GM12878 (cell line): ENCODE data around the gene HDDC3. TPM values are rescaled to one million over a fixed set of nuclear protein-coding genes. Genes with fewer than 3 reads are reported as not detected.

Source experiments
- CHD2 ChIP-seq: IDR thresholded peaks from 2 replicates; pipeline ENCODE4 v1.6.1; 2011; ENCODE audit warnings: low read depth, low read length, improper control_type of control experiment, borderline replicate concordance
- EGR1 ChIP-seq, 2 experiments: IDR thresholded peaks; 1 replicate in 1 of 2; 2 replicates in 1 of 2; pipeline ENCODE4 v1.6.1; 2011 to 2012; ENCODE audit warnings: low read depth in 2 of 2, low read length in 2 of 2, borderline replicate concordance in 1 of 2, mild to moderate bottlenecking in 1 of 2, moderate library complexity in 1 of 2
- ESRRA ChIP-seq: IDR thresholded peaks from 2 replicates; pipeline ENCODE4 v1.6.1; 2012; ENCODE audit warnings: mild to moderate bottlenecking, low read length, improper control_type of control experiment
- ETV6 ChIP-seq, 2 experiments: fragments of 450-650 bp in 1 of 2; IDR thresholded peaks in 1 of 2; conservative IDR thresholded peaks in 1 of 2; 2 replicates each; pipeline ENCODE4 v1.6.1; 2014; ENCODE audit warnings: antibody characterized with exemption in 1 of 2, borderline replicate concordance in 1 of 2, low read depth in 1 of 2, mild to moderate bottlenecking in 1 of 2, moderate library complexity in 1 of 2
- FOXM1 ChIP-seq: IDR thresholded peaks from 2 replicates; pipeline ENCODE4 v1.6.1; 2012; ENCODE audit warnings: low read depth, mild to moderate bottlenecking, inconsistent platforms, low read length, moderate library complexity
- NBN ChIP-seq: fragments of 450-650 bp; IDR thresholded peaks from 2 replicates; pipeline ENCODE4 v1.6.1; 2016
- NFXL1 ChIP-seq: fragments of 450-650 bp; IDR thresholded peaks from 2 replicates; pipeline ENCODE4 v1.6.1; 2017; ENCODE audit warnings: antibody characterized with exemption, mild to moderate bottlenecking, borderline replicate concordance
- RAD51 ChIP-seq: fragments of 450-650 bp; IDR thresholded peaks from 2 replicates; pipeline ENCODE4 v1.6.1; 2016; ENCODE audit warnings: moderate library complexity, mild to moderate bottlenecking, inconsistent platforms
- RB1 ChIP-seq: fragments of 450-650 bp; formaldehyde crosslinking; IDR thresholded peaks from 2 replicates; pipeline ENCODE4 v1.6.1; 2017; ENCODE audit warnings: mild to moderate bottlenecking, borderline replicate concordance
- RCOR1 ChIP-seq: conservative IDR thresholded peaks from 2 replicates; pipeline ENCODE4 v1.6.1; 2012; ENCODE audit warnings: low read depth, low read length, improper control_type of control experiment
- RFX5 ChIP-seq: IDR thresholded peaks from 2 replicates; pipeline ENCODE4 v1.6.1; 2011; ENCODE audit warnings: low read depth, low read length, improper control_type of control experiment
- SUPT20H ChIP-seq: IDR thresholded peaks from 2 replicates; pipeline ENCODE4 v1.6.1; 2011; ENCODE audit warnings: low read depth, mild to moderate bottlenecking, low read length, moderate library complexity, borderline replicate concordance; ENCODE audit not compliant: control insufficient read depth
- TARDBP ChIP-seq: IDR thresholded peaks from 2 replicates; pipeline ENCODE4 v1.6.1; 2016; ENCODE audit warnings: borderline replicate concordance
- TCF7 ChIP-seq: IDR thresholded peaks from 2 replicates; pipeline ENCODE4 v1.6.1; 2014; ENCODE audit warnings: antibody characterized with exemption, borderline replicate concordance
- ZBTB11 ChIP-seq: fragments of 450-650 bp; formaldehyde crosslinking; IDR thresholded peaks from 2 replicates; pipeline ENCODE4 v1.5.0; 2022; ENCODE audit warnings: mild to moderate bottlenecking, missing genetic modification characterization
- polyA plus RNA-seq, 11 experiments: library from polyadenylated mRNA; depleted of rRNA in 4 of 11; unstranded in 6 of 11; stranded (reverse) in 5 of 11; fragments of >200 nt; fragmentation: Nextera tagmentation in 4 of 11; fragmentation: Illumina TruSeq in 1 of 11; extraction: Ambion mirVana in 4 of 11; extraction: Trizol in 1 of 11; gene quantifications; 1 replicate in 1 of 11; 2 replicates in 10 of 11; pipeline versions ENCODE4 v1.2.1 to v1.2.3, GENCODE V29; 2011 to 2016; ENCODE audit warnings: inconsistent platforms in 2 of 11, missing spikeins in 2 of 11, low read depth in 1 of 11
- total RNA-seq, 4 experiments: library from RNA; depleted of rRNA in 3 of 4; stranded (reverse); fragments of >200 nt in 3 of 4; fragmentation: Illumina TruSeq in 1 of 4; extraction: Trizol in 1 of 4; gene quantifications; 2 replicates each; pipeline versions ENCODE4 v1.2.1 to v1.2.3, GENCODE V29; 2013 to 2021
- TF ChIP-seq, protein P1 (sequence below): fragments of 450-650 bp; IDR thresholded peaks from 2 replicates; pipeline ENCODE4 v1.6.1; 2017; ENCODE audit warnings: mild to moderate bottlenecking
- TF ChIP-seq, protein P2 (sequence below): IDR thresholded peaks from 2 replicates; pipeline ENCODE4 v1.6.1; 2012; ENCODE audit warnings: low read depth, low read length, improper control_type of control experiment
- TF ChIP-seq, protein P3 (sequence below): fragments of 450-650 bp; IDR thresholded peaks from 2 replicates; pipeline ENCODE4 v1.6.1; 2017; ENCODE audit warnings: mild to moderate bottlenecking, moderate library complexity

Gene HDDC3
- total and polyA plus RNA-seq, 10 of the 15 experiments (the other 5 are each of a cell fraction or from before 2014, with no cell fraction given): 5.6 to 39.5 (median 23.0) TPM

- TF ChIP-seq ZBTB11 (CRISPR knock-in tag): no peak
- TF ChIP-seq TCF7: no peak
- TF ChIP-seq FOXM1: peak; percentile 94
- TF ChIP-seq ESRRA: peak; percentile 57; the same call in 1 of the 2 replicates
- peak; percentile 96 for TF ChIP-seq RAD51
- TF ChIP-seq EGR1 (IDR thresholded peaks at IDR 0.05; ENCODE audit: borderline replicate concordance in 1 of 2, low read depth in 2 of 2, low read length in 2 of 2): peak in 1 of 2 experiments; percentile 2; a peak in 1 of 3 replicates
- TF ChIP-seq, protein P1, sequence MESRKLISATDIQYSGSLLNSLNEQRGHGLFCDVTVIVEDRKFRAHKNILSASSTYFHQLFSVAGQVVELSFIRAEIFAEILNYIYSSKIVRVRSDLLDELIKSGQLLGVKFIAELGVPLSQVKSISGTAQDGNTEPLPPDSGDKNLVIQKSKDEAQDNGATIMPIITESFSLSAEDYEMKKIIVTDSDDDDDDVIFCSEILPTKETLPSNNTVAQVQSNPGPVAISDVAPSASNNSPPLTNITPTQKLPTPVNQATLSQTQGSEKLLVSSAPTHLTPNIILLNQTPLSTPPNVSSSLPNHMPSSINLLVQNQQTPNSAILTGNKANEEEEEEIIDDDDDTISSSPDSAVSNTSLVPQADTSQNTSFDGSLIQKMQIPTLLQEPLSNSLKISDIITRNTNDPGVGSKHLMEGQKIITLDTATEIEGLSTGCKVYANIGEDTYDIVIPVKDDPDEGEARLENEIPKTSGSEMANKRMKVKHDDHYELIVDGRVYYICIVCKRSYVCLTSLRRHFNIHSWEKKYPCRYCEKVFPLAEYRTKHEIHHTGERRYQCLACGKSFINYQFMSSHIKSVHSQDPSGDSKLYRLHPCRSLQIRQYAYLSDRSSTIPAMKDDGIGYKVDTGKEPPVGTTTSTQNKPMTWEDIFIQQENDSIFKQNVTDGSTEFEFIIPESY: no peak
- TF ChIP-seq ETV6 (conservative IDR thresholded peaks at IDR 0.05 in 1 of 2, IDR thresholded peaks at IDR 0.05 in 1 of 2; ENCODE audit: borderline replicate concordance in 1 of 2, low read depth in 1 of 2): no peak
- TF ChIP-seq NFXL1: no peak
- TF ChIP-seq RB1: peak; percentile 94
- TF ChIP-seq SUPT20H: no peak
- TF ChIP-seq, protein P2, sequence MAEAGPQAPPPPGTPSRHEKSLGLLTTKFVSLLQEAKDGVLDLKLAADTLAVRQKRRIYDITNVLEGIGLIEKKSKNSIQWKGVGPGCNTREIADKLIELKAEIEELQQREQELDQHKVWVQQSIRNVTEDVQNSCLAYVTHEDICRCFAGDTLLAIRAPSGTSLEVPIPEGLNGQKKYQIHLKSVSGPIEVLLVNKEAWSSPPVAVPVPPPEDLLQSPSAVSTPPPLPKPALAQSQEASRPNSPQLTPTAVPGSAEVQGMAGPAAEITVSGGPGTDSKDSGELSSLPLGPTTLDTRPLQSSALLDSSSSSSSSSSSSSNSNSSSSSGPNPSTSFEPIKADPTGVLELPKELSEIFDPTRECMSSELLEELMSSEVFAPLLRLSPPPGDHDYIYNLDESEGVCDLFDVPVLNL: peak; percentile 99
- 0 out of 2 replicates have a peak, but pooled peaks have one; percentile 78 for TF ChIP-seq RCOR1
- peak; percentile 86 for TF ChIP-seq NBN
- peak; percentile 19; the same call in 1 of the 2 replicates for TF ChIP-seq CHD2
- TF ChIP-seq RFX5: no peak
- TF ChIP-seq TARDBP: no peak
- TF ChIP-seq, protein P3, sequence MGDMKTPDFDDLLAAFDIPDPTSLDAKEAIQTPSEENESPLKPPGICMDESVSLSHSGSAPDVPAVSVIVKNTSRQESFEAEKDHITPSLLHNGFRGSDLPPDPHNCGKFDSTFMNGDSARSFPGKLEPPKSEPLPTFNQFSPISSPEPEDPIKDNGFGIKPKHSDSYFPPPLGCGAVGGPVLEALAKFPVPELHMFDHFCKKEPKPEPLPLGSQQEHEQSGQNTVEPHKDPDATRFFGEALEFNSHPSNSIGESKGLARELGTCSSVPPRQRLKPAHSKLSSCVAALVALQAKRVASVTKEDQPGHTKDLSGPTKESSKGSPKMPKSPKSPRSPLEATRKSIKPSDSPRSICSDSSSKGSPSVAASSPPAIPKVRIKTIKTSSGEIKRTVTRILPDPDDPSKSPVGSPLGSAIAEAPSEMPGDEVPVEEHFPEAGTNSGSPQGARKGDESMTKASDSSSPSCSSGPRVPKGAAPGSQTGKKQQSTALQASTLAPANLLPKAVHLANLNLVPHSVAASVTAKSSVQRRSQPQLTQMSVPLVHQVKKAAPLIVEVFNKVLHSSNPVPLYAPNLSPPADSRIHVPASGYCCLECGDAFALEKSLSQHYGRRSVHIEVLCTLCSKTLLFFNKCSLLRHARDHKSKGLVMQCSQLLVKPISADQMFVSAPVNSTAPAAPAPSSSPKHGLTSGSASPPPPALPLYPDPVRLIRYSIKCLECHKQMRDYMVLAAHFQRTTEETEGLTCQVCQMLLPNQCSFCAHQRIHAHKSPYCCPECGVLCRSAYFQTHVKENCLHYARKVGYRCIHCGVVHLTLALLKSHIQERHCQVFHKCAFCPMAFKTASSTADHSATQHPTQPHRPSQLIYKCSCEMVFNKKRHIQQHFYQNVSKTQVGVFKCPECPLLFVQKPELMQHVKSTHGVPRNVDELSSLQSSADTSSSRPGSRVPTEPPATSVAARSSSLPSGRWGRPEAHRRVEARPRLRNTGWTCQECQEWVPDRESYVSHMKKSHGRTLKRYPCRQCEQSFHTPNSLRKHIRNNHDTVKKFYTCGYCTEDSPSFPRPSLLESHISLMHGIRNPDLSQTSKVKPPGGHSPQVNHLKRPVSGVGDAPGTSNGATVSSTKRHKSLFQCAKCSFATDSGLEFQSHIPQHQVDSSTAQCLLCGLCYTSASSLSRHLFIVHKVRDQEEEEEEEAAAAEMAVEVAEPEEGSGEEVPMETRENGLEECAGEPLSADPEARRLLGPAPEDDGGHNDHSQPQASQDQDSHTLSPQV: no peak
These were observed 22.6 kb upstream of the HDDC3 start, which contains the start of gene RCCD1 (continued) for GRCh38 chr15:90954712-90955623.
